ENCODE data around the gene HSPA6.

DNA sequence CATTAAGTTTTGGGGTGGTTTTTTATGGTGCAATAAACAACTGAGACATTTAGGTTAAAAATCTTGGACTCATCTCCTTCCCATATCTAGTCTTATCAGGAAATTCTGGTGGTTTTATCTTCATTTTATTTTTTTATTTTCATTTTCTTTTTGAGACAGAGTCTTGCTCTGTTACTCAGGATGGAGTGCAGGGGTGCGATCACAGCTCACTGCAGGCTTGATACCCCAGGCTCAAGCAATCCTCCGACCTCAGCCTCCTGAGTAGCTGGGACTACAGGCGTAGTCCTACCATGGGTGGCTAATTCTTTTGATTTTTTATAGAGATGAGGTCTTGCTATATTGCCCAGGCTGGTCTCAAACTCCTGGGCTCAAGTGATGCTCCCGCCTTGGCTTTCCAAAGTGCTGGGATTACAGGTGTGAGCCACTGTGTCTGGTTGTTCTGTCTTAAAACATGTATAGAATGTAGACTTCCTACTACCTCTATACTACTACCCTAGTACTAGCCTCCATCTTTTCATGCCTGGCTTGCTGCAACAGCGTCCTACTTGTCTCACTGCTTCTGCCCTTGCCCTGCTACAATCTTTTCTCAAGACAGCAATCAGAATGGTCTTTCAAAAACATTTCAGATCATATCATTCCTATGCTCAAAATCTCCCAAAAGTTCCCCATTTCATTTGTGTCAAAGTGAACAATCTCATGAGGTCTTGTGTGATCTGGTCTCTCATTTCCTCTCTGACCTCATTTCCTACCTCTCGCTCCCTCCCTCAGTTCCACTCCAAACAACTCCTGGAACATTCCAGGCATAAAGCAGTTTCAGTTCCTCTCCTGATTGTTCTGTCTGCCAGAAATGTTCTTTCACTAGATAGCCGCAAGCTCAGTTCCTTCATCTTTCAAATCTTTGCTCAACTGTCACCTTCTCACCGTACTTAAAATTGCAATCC, 25.0 kb upstream of the HSPA6 start:
- no peak for TF ChIP-seq ZBTB21 (tag by site-specific recombination; IDR thresholded peaks at IDR 0.05)
- TF ChIP-seq, protein P1, sequence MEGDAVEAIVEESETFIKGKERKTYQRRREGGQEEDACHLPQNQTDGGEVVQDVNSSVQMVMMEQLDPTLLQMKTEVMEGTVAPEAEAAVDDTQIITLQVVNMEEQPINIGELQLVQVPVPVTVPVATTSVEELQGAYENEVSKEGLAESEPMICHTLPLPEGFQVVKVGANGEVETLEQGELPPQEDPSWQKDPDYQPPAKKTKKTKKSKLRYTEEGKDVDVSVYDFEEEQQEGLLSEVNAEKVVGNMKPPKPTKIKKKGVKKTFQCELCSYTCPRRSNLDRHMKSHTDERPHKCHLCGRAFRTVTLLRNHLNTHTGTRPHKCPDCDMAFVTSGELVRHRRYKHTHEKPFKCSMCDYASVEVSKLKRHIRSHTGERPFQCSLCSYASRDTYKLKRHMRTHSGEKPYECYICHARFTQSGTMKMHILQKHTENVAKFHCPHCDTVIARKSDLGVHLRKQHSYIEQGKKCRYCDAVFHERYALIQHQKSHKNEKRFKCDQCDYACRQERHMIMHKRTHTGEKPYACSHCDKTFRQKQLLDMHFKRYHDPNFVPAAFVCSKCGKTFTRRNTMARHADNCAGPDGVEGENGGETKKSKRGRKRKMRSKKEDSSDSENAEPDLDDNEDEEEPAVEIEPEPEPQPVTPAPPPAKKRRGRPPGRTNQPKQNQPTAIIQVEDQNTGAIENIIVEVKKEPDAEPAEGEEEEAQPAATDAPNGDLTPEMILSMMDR (tag by site-specific recombination; IDR thresholded peaks at IDR 0.05) = no peak
- TF ChIP-seq REPIN1 (tag by site-specific recombination; IDR thresholded peaks at IDR 0.05; ENCODE audit: low read depth) = no peak
- TF ChIP-seq ZNF830 (tag by site-specific recombination; IDR thresholded peaks at IDR 0.05; ENCODE audit: low read depth) = no peak
- no peak for TF ChIP-seq ZNF792 (tag by site-specific recombination; IDR thresholded peaks at IDR 0.05)
- TF ChIP-seq ZNF121 (tag by site-specific recombination; IDR thresholded peaks at IDR 0.05) = no peak
- TF ChIP-seq ZNF791 (tag by site-specific recombination; IDR thresholded peaks at IDR 0.05) = no peak
